Measurements from ENCODE around the gene THUMPD3.

DNA sequence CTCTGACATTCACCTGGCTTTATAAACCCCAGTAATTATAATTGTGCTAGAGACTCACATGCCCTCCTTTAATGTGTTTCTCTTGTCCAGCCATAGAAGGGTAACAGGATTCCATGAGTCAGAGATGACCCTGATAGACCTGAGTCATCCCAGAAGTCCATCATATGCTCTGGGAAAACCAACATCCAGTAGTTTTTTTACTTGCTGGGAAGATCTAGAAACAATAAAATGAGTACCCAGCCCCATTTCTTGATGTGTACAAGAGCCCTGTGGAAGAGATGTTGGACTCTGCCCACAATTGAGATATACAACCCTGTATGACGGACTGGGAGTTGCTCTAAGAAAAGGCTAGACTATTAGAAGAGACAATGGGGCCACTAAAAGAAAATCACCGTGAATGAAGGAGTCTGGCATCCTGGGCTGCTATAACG, 22.4 kb upstream of the THUMPD3 start:
- TF ChIP-seq MYC (IDR thresholded peaks at IDR 0.05; ENCODE audit: low read depth, low read length) = no peak
- TF ChIP-seq MYC (CRISPR knock-in tag; IDR thresholded peaks at IDR 0.05; ENCODE audit: borderline replicate concordance, low read depth) = no peak
- TF ChIP-seq, protein P1, sequence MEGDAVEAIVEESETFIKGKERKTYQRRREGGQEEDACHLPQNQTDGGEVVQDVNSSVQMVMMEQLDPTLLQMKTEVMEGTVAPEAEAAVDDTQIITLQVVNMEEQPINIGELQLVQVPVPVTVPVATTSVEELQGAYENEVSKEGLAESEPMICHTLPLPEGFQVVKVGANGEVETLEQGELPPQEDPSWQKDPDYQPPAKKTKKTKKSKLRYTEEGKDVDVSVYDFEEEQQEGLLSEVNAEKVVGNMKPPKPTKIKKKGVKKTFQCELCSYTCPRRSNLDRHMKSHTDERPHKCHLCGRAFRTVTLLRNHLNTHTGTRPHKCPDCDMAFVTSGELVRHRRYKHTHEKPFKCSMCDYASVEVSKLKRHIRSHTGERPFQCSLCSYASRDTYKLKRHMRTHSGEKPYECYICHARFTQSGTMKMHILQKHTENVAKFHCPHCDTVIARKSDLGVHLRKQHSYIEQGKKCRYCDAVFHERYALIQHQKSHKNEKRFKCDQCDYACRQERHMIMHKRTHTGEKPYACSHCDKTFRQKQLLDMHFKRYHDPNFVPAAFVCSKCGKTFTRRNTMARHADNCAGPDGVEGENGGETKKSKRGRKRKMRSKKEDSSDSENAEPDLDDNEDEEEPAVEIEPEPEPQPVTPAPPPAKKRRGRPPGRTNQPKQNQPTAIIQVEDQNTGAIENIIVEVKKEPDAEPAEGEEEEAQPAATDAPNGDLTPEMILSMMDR (IDR thresholded peaks at IDR 0.05 in 2 of 3, conservative IDR thresholded peaks at IDR 0.05 in 1 of 3; ENCODE audit: insufficient read depth in 2 of 3, low read depth in 1 of 3, low read length in 3 of 3) = no peak
- no peak for TF ChIP-seq ZNF274 (IDR thresholded peaks at IDR 0.05; ENCODE audit: borderline replicate concordance, low read depth, low read length)
- TF ChIP-seq RCOR1 (IDR thresholded peaks at IDR 0.05; ENCODE audit: borderline replicate concordance in 1 of 2, low read depth in 2 of 2, low read length in 2 of 2) = no peak
- TF ChIP-seq MAFF (IDR thresholded peaks at IDR 0.05; ENCODE audit: low read length) = no peak; the same call in 1 of the 2 replicates
- no peak for TF ChIP-seq GATAD2B (IDR thresholded peaks at IDR 0.05; ENCODE audit: borderline replicate concordance)
- no peak for TF ChIP-seq MXI1 (IDR thresholded peaks at IDR 0.05; ENCODE audit: low read depth, low read length)
- no peak for TF ChIP-seq ATF1 (CRISPR knock-in tag; IDR thresholded peaks at IDR 0.05)
- TF ChIP-seq ATF1 (tag; IDR thresholded peaks at IDR 0.05) = no peak
- TF ChIP-seq CTBP1 (IDR thresholded peaks at IDR 0.05; ENCODE audit: borderline replicate concordance) = no peak
- no peak for TF ChIP-seq SMAD3 (CRISPR knock-in tag; conservative IDR thresholded peaks at IDR 0.05)
- no peak for TF ChIP-seq SMC3 (conservative IDR thresholded peaks at IDR 0.05; ENCODE audit: insufficient read depth, low read depth, low read length)
